Measurements from ENCODE around the gene PRND. TPM values are rescaled to one million over a fixed set of nuclear protein-coding genes. Genes with fewer than 3 reads are reported as not detected.

The PRND gene
- total and polyA plus RNA-seq, 2 of the 8 experiments (the other 6 are each of a cell fraction or from before 2014, with no cell fraction given) = 0.09 to 0.11 TPM

- no peak overlapping the region for H4K91ac ChIP-seq (replicated peaks; ENCODE audit: insufficient read length, low read length)
- H2BK5ac ChIP-seq (ENCODE audit: low read depth, low read length) = no peak overlapping the region
- H2AFZ ChIP-seq (ENCODE audit: low read length) = no peak overlapping the region
- WGBS, 2 experiments (ENCODE audit: extremely low coverage in 1 of 2, insufficient coverage in 1 of 2, insufficient read length in 1 of 2, insufficient replicate concordance in 2 of 2, low coverage in 1 of 2, low lambda C conversion rate in 2 of 2, missing lambda C conversion rate in 1 of 2) = 72% methylated on average over 2 of the region's 2 CpGs; no CpG with 5 or more reads in 1 of the 2 experiments
- no peak overlapping the region for H2AK5ac ChIP-seq (ENCODE audit: low read depth, low read length)
- no peaks in the 10 kb centered on the region for H4K20me1 ChIP-seq (replicated peaks in 1 of 2; ENCODE audit: control insufficient read depth in 1 of 2, insufficient read depth in 2 of 2, low read length in 2 of 2)
- no peaks in the 10 kb centered on the region for H3K79me1 ChIP-seq (ENCODE audit: low read depth, low read length)
- H3K18ac ChIP-seq (ENCODE audit: extremely low read depth, low read length) = no peak overlapping the region
- no peak overlapping the region for H2BK15ac ChIP-seq (ENCODE audit: low read length)
- H3K79me2 ChIP-seq (ENCODE audit: control insufficient read depth in 1 of 2, insufficient read depth in 2 of 2, low read length in 2 of 2) = 0 out of 4 replicates have a peak, but pooled peaks cover 0 to 6% of the 10 kb centered on the region in 2 experiments
- H3K4me3 ChIP-seq (ENCODE audit: extremely low read depth in 1 of 4, insufficient read depth in 2 of 4, low read depth in 3 of 4, low read length in 4 of 4) = no peak overlapping the region
- DNase-seq (ENCODE audit: low read depth in 1 of 2, low spot score in 2 of 2) = no peak
- TF ChIP-seq HDAC2 (IDR thresholded peaks at IDR 0.05; ENCODE audit: borderline replicate concordance in 1 of 2, low read depth in 2 of 2, low read length in 2 of 2) (no peak), BACH1 (IDR thresholded peaks at IDR 0.05; ENCODE audit: low read length) (no peak), SAP30 (IDR thresholded peaks at IDR 0.05; ENCODE audit: insufficient read depth, insufficient replicate concordance, low read length) (no peak), YY1 (IDR thresholded peaks at IDR 0.05; ENCODE audit: low read depth, low read length) (no peak), TCF12 (IDR thresholded peaks at IDR 0.05; ENCODE audit: low read depth, low read length) (no peak), E2F6 (IDR thresholded peaks at IDR 0.05) (no peak), CTBP2 (IDR thresholded peaks at IDR 0.05; ENCODE audit: borderline replicate concordance, insufficient read depth, insufficient read length, low read length) (no peak)
- no peak overlapping the region for H3K27ac ChIP-seq (ENCODE audit: low read depth, low read length)
- no peaks in the 10 kb centered on the region for H3K9me3 ChIP-seq (ENCODE audit: insufficient read depth in 2 of 2, low read depth in 1 of 2, low read length in 1 of 2)
- H3K4me1 ChIP-seq (replicated peaks in 1 of 4; ENCODE audit: control insufficient read depth in 3 of 4, insufficient read depth in 4 of 4, low read length in 3 of 4) = peaks cover 0 to 7% (median 3%) of the 10 kb centered on the region in 4 experiments; a peak in 4 of 7 replicates
- no peak overlapping the region for H3K14ac ChIP-seq (ENCODE audit: insufficient read length)
- no peaks in the 10 kb centered on the region for H3K36me3 ChIP-seq (ENCODE audit: control insufficient read depth in 2 of 4, insufficient read depth in 4 of 4, low read length in 3 of 4)
- FAIRE-seq = no peak
- H3K4me2 ChIP-seq (ENCODE audit: insufficient read depth in 1 of 2, low read depth in 2 of 2, low read length in 2 of 2) = no peak overlapping the region
- H2BK12ac ChIP-seq (ENCODE audit: low read depth, low read length) = no peak overlapping the region
- ChIA-PET CTCF (ENCODE audit: partially characterized antibody) (interaction anchor here (0.5 to 1.5 kb wide), 5 partner anchors 19 to 591 kb away, joined by 3 to 4 read pairs (median 4); no protein-coding TSS in a partner anchor), POLR2A (ENCODE audit: partially characterized antibody) (interaction anchor here (0.7 kb wide), 1 partner anchor 15 kb away, joined by 3 read pairs; no protein-coding TSS in a partner anchor)
- 0 out of 2 replicates have a peak, but pooled peaks cover 2% of the 10 kb centered on the region for H3K23me2 ChIP-seq (ENCODE audit: low read depth, low read length)
- H3K9ac ChIP-seq (replicated peaks in 1 of 4; ENCODE audit: extremely low read depth in 1 of 4, low read depth in 3 of 4, low read length in 3 of 4) = no peak overlapping the region
- no peak overlapping the region for H2BK20ac ChIP-seq (ENCODE audit: low read length)
- H3K56ac ChIP-seq (replicated peaks; ENCODE audit: insufficient read length, low read depth, low read length) = no peak overlapping the region
- H3K23ac ChIP-seq (ENCODE audit: insufficient read length) = no peak overlapping the region
- H2BK120ac ChIP-seq (replicated peaks; ENCODE audit: low read depth, low read length) = no peak overlapping the region
- no peak overlapping the region for H3K4ac ChIP-seq (replicated peaks; ENCODE audit: insufficient read length, low read depth, low read length)
- no peak overlapping the region for H4K8ac ChIP-seq (ENCODE audit: extremely low read depth, insufficient read depth, low read length)
- H3K27me3 ChIP-seq (replicated peaks in 1 of 4; ENCODE audit: control insufficient read depth in 3 of 4, extremely low read depth in 1 of 4, insufficient read depth in 3 of 4, low read length in 3 of 4) = no peaks in the 10 kb centered on the region; a peak in 3 of 7 replicates
- H4K5ac ChIP-seq (ENCODE audit: insufficient read length, low read depth, low read length) = no peak overlapping the region
Observed at GRCh38 chr20:4683261-4683660, 38.4 kb upstream of the PRND start.
